Measurements from ENCODE around the gene YIPF2.

Gene YIPF2

DNA sequence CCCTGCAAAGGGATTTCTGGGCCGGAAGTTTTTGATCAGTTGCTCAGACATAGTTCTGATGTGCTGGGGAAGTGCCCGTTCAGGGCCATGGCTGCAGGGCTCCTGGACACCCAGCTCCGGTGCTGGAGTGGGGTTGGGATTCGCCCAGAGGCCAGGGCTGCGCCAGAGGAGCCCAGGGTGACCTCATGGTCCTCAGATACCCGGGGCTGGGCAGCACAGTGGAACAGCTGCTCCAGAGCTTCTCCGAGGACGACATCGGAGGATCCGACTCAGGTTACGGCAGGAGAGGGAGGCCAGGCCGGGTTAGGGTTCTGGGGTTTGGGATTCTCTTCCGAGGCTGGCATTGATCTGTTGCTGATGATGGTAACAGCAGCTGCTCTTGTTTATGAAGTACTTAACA, 36.2 kb downstream of the YIPF2 start:
- no peak overlapping the region for H3K4me3 ChIP-seq (ENCODE audit: low read depth, low read length)
- TF ChIP-seq CTCF (IDR thresholded peaks at IDR 0.05; ENCODE audit: control insufficient read depth, extremely low read depth, insufficient read depth) = no peak
- DNase-seq (ENCODE audit: low read depth) = no peak

DNA sequence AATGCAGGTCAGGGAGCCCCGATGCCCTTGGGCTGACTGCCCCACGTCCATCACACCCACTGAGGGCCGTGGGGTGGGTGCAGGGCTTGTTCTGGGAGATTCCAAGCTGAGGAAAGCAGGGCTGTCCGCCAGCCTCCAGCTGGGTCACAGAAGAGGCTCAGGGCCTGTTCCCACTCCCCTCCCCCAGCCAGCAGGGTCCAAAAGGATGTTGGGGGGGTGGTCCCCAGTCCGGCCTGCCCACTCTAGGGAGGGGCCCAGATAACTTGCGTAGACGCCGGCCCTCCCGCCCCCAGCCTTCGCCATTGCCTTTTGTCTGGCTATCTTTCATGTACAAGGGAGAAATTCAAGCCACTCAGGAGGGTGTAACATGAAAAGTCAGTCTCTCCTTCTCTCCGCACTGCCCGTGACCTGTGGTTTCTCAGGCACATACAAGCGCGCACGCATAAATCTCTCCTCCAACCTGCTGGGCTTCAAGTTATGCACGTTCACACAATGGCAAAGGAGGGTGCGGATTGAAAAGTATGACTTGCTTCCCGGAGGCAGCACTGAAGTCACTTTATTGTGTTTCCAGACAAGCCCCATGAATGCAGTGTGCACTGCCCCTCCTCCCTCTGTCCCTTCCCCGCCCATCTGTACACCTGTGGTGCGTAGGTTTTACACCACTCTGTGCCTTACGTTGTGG, 36.9 kb downstream of the YIPF2 start:
- no peak for TF ChIP-seq CTCF (IDR thresholded peaks at IDR 0.05; ENCODE audit: control insufficient read depth, extremely low read depth, insufficient read depth)
- no peak overlapping the region for H3K4me3 ChIP-seq (ENCODE audit: low read depth, low read length)
- no peak for DNase-seq (ENCODE audit: low read depth)

- DNase-seq (ENCODE audit: low read depth) = no peak
- no peak overlapping the region for H3K4me3 ChIP-seq (ENCODE audit: low read depth, low read length)
These were observed 38.6 kb downstream of the YIPF2 start for GRCh38 chr19:10889880-10890279.

DNA sequence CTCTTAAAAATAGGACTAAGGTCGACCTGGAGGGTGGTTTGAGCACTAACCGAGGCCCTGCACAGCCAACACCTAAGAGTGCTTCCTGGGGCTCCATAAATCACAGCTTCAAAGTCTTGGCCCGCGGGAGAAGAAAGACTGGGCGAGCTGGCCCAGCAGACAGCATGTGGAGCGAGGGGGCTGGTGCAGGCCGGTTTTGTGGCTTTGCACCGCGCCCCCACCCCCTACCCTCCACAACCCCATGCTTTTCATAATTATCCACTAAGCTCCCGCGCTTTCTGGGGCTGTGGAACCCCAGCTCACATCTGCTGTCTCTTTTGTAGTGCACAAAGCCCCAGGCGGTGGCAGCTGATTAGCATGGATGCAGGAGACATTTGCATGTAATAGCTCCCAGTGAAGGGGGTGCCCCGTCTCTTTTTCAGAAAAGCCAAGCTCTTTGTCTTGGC, 40.0 kb downstream of the YIPF2 start:
- DNase-seq (ENCODE audit: low read depth) = no peak
- TF ChIP-seq CTCF (IDR thresholded peaks at IDR 0.05; ENCODE audit: control insufficient read depth, extremely low read depth, insufficient read depth) = no peak
- no peak overlapping the region for H3K4me3 ChIP-seq (ENCODE audit: low read depth, low read length)

More at GRCh38 chr19:10889880-10890279, 38.6 kb downstream of the YIPF2 start:
- TF ChIP-seq CTCF (IDR thresholded peaks at IDR 0.05; ENCODE audit: control insufficient read depth, extremely low read depth, insufficient read depth) = no peak

GRCh38 chr19:10887616-10888367, 40.6 kb downstream of the YIPF2 start:
- no peak for TF ChIP-seq CTCF (IDR thresholded peaks at IDR 0.05; ENCODE audit: control insufficient read depth, extremely low read depth, insufficient read depth)
- no peak for DNase-seq (ENCODE audit: low read depth)
- H3K4me3 ChIP-seq (ENCODE audit: low read depth, low read length) = no peak overlapping the region

DNA sequence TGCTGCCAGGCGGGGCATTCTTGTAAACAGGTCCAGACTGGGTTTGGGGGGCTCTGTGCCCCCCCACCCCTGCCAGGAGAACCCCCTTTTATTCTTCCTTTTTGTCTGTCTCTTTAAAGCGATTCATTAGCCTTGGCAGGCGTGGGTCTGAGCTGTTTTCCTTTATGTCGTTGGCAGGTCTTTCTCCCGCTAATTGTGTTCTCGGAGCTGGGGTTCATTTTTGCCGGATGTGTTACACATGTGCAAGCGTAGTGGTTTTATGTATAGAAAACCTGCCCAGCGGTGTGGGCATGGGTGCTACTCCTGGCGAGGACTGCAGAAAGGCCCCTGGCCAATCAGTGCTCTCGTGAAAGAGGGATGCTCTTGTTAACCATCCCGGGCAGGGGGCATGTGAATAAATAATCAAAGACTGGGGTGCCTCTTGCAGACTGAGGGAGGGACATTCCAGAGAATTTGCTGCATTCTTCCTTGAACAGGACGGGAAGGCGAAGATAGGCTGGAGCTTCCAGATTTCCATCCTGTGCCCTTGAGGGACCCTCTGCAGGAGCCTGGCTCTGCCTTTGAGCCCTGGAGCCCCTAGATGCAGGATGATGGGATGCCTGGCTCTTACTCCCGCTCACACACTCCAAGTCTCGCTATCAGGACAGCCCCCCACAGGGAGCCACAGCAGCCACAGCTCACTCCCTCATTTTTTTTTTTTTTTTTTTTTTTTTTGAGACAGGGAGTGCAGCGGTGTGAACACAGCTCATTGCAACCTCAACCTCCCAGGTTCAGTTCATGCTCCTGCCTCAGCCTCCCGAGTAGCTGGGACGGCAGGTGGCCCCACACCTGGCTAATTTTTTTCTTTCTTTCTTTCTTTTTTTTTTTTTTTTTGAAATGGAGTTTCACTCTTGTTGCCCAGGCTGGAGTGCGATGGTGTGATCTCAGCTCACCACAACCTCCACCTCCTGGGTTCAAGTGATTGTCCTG, 43.0 kb downstream of the YIPF2 start:
- no peak overlapping the region for H3K4me3 ChIP-seq (ENCODE audit: low read depth, low read length)
- no peak for TF ChIP-seq CTCF (IDR thresholded peaks at IDR 0.05; ENCODE audit: control insufficient read depth, extremely low read depth, insufficient read depth)
- no peak for DNase-seq (ENCODE audit: low read depth)

All from LNCaP clone FGC (cell line).